Fibroblast of lung (primary cell): ENCODE data around the gene TREH. TPM values are rescaled to one million over a fixed set of nuclear protein-coding genes. Genes with fewer than 3 reads are reported as not detected.
A peak's percentile ranks its signal among the peaks of the same experiment; 100 is the strongest.

Experiments
- DNase-seq, 2 donors: peaks; one replicate each; pipeline versions ENCODE4 v3.0.0 to v3.0.0-alpha.2; 2010; ENCODE audit warnings: low read depth in 2 of 2
- H2AFZ ChIP-seq: 2 replicates; pipeline ENCODE4 v1.5.1; 2012; ENCODE audit warnings: low read length, control low read depth, inconsistent platforms
- H3K27ac ChIP-seq: 2 replicates; pipeline ENCODE4 v1.5.1; 2011; ENCODE audit warnings: low read length, control low read depth; ENCODE audit not compliant: insufficient read depth
- H3K27me3 ChIP-seq: 2 replicates; pipeline ENCODE4 v1.5.1; 2011; ENCODE audit warnings: mild to moderate bottlenecking, low read length; ENCODE audit not compliant: control insufficient read depth, insufficient read depth
- H3K36me3 ChIP-seq: 2 replicates; pipeline ENCODE4 v1.5.1; 2011; ENCODE audit warnings: low read length; ENCODE audit not compliant: control insufficient read depth, insufficient read depth
- H3K4me1 ChIP-seq: 2 replicates; pipeline ENCODE4 v1.5.1; 2011; ENCODE audit warnings: low read length; ENCODE audit not compliant: control insufficient read depth, insufficient read depth; ENCODE audit errors: extremely low read depth
- H3K4me2 ChIP-seq: 2 replicates; pipeline ENCODE4 v1.5.1; 2011; ENCODE audit warnings: low read length, control low read depth; ENCODE audit not compliant: insufficient read depth; ENCODE audit errors: extremely low read depth
- H3K4me3 ChIP-seq, 4 experiments: fragments of 200-600 bp in 1 of 4; sonication (generic) in 1 of 4; replicated peaks in 1 of 4; 2 replicates each; pipeline ENCODE4 v1.5.1; 2011 to 2016; ENCODE audit warnings: low read length in 4 of 4, low read depth in 3 of 4, mild to moderate bottlenecking in 3 of 4, control low read depth in 2 of 4, inconsistent platforms in 1 of 4, mixed read lengths in 1 of 4; ENCODE audit not compliant: insufficient read depth in 1 of 4; ENCODE audit errors: control extremely low read depth in 1 of 4
- H3K79me2 ChIP-seq: 2 replicates; pipeline ENCODE4 v1.5.1; 2012; ENCODE audit warnings: mild to moderate bottlenecking, low read length, inconsistent platforms; ENCODE audit not compliant: control insufficient read depth, insufficient read depth
- H3K9ac ChIP-seq: 2 replicates; pipeline ENCODE4 v1.5.1; 2011; ENCODE audit warnings: mild to moderate bottlenecking, low read length, control low read depth; ENCODE audit not compliant: insufficient read depth
- H3K9me3 ChIP-seq: 2 replicates; pipeline ENCODE4 v1.5.1; 2012; ENCODE audit warnings: low read depth, low read length; ENCODE audit not compliant: control insufficient read depth, insufficient read depth
- H4K20me1 ChIP-seq: 2 replicates; pipeline ENCODE4 v1.5.1; 2011; ENCODE audit warnings: low read length; ENCODE audit not compliant: control insufficient read depth, insufficient read depth; ENCODE audit errors: extremely low read depth
- CTCF ChIP-seq, 2 donors: IDR thresholded peaks in 1 of 2; conservative IDR thresholded peaks in 1 of 2; 1 replicate in 1 of 2; 2 replicates in 1 of 2; pipeline ENCODE4 v1.5.1; 2011 to 2012; ENCODE audit warnings: low read length in 2 of 2, control low read depth in 1 of 2, inconsistent platforms in 1 of 2, low read depth in 1 of 2, mild to moderate bottlenecking in 1 of 2
- EZH2 ChIP-seq: IDR thresholded peaks from 2 replicates; pipeline ENCODE4 v1.5.1; 2012; ENCODE audit warnings: low read length, control low read depth, mild to moderate bottlenecking; ENCODE audit errors: missing control alignments
- polyA plus RNA-seq, 2 donors: library from polyadenylated mRNA; depleted of rRNA in 1 of 2; stranded (reverse) in 1 of 2; unstranded in 1 of 2; fragments of >200 nt; gene quantifications; 2 replicates each; pipeline ENCODE4 v1.2.1, GENCODE V29; 2011 to 2012; ENCODE audit warnings: missing spikeins in 1 of 2
- total RNA-seq: library from RNA; depleted of rRNA; stranded (reverse); fragments of >200 nt; gene quantifications from 2 replicates; pipeline ENCODE4 v1.2.1, GENCODE V29; 2014

The TREH gene
- total and polyA plus RNA-seq, 2 donors (not counting 1 experiment from before 2014, with no cell fraction given), result not detected

DNA sequence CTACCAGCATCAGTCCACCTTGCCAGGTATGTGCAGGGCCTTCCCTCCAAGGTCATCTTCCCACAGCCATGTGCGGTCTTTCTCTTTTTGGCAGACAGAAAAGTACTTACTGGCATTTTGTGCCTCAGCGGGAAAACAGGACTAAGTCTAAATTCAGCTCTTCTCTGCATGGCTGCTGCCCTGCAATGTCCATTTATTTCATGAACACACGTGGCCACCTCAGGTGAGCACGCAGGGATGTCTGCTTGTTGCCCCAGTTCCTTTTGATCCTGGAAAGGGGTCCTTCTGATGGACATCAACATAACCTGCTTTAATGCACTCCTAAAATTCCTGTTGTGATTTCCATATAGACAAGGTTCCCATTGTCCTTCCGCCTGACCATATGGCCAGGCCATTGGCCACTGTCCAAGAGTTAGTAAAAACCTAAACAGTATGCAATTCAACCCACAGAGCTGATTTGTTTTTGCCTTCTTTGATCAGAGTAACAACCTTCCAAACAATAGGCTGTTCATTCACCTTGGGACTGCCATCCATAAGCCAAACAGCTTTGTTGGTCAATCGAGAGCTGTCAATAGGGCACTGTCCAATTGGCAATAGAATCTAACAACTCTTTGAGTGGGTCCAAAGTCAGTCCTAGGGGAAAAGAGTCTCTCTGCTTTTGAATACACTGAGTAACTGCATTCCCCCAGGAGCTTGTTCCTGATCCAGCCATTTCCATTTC lies 5.9 kb downstream of the TREH start:
- Histone ChIP-seq H3K79me2 (no peaks in the 10 kb centered on the region), H2AFZ (no peak overlapping the region), H3K27me3 (no peaks in the 10 kb centered on the region), H3K4me1 (no peaks in the 10 kb centered on the region), H4K20me1 (no peaks in the 10 kb centered on the region), H3K9me3 (no peaks in the 10 kb centered on the region), H3K9ac (no peak overlapping the region), H3K27ac (no peak overlapping the region), H3K4me3 (no peak overlapping the region), H3K4me2 (no peak overlapping the region), H3K36me3 (no peaks in the 10 kb centered on the region)
- DNase-seq, result no peak
- TF ChIP-seq EZH2 (no peak), CTCF (conservative IDR thresholded peaks at IDR 0.05 in 1 of 2, IDR thresholded peaks at IDR 0.05 in 1 of 2; ENCODE audit: low read depth in 1 of 2, low read length in 2 of 2) (no peak)

GRCh38 chr11:118672846-118673245 lies 6.6 kb downstream of the TREH start:
- Histone ChIP-seq H2AFZ (no peak overlapping the region), H3K27me3 (no peaks in the 10 kb centered on the region), H3K27ac (no peak overlapping the region), H3K4me1 (no peaks in the 10 kb centered on the region), H3K4me2 (no peak overlapping the region), H3K9me3 (no peaks in the 10 kb centered on the region), H3K36me3 (no peaks in the 10 kb centered on the region), H3K9ac (no peak overlapping the region), H4K20me1 (no peaks in the 10 kb centered on the region), H3K79me2 (no peaks in the 10 kb centered on the region), H3K4me3 (no peak overlapping the region)
- TF ChIP-seq EZH2 (no peak), CTCF (conservative IDR thresholded peaks at IDR 0.05 in 1 of 2, IDR thresholded peaks at IDR 0.05 in 1 of 2; ENCODE audit: low read depth in 1 of 2, low read length in 2 of 2) (peak in 1 of 2 donors; percentile 16)
- no peak for DNase-seq

DNA sequence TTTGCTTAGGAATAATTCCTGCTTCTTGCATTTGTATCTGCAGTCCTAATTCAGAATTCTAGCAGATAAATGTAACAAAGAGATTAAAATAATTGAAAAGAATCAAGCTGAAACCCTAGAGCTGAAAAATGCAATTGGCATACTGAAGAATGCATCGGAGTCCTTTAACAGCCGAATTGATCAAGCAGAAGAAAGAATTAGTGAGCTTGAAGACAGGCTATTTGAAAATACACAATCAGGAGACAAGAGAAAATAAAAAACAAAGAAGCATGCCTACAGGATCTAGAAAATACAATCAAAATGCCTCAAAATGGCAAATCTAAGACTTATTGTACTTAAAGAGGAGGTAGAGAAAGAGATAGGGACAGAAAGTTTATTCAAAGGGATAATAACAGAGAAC lies 8.2 kb downstream of the TREH start:
- no peak overlapping the region for H3K27ac ChIP-seq
- no peak overlapping the region for H3K4me3 ChIP-seq
- H3K9ac ChIP-seq, result no peak overlapping the region
- H3K4me1 ChIP-seq, result no peaks in the 10 kb centered on the region
- H3K4me2 ChIP-seq, result no peak overlapping the region
- no peaks in the 10 kb centered on the region for H3K9me3 ChIP-seq
- no peaks in the 10 kb centered on the region for H3K27me3 ChIP-seq
- no peaks in the 10 kb centered on the region for H3K36me3 ChIP-seq
- no peak for TF ChIP-seq EZH2
- no peak for TF ChIP-seq CTCF (conservative IDR thresholded peaks at IDR 0.05 in 1 of 2, IDR thresholded peaks at IDR 0.05 in 1 of 2; ENCODE audit: low read depth in 1 of 2, low read length in 2 of 2)
- H2AFZ ChIP-seq, result no peak overlapping the region
- H3K79me2 ChIP-seq, result no peaks in the 10 kb centered on the region
- no peaks in the 10 kb centered on the region for H4K20me1 ChIP-seq
- no peak for DNase-seq
